H1 (cell line): ENCODE data around the gene NPTX1. TPM values are rescaled to one million over a fixed set of nuclear protein-coding genes. Genes with fewer than 3 reads are reported as not detected.

ENCODE experiments used
- BRCA1 ChIP-seq: IDR thresholded peaks from 2 replicates; pipeline ENCODE4 v1.6.1; 2012; ENCODE audit warnings: low read depth, low read length, improper control_type of control experiment
- EGR1 ChIP-seq: IDR thresholded peaks from 2 replicates; pipeline ENCODE4 v1.6.1; 2011; ENCODE audit warnings: low read depth, low read length, borderline replicate concordance
- NRF1 ChIP-seq: IDR thresholded peaks from 2 replicates; pipeline ENCODE4 v1.6.1; 2011; ENCODE audit warnings: mild to moderate bottlenecking, low read depth, low read length, improper control_type of control experiment
- POLR2A ChIP-seq, 2 experiments: IDR thresholded peaks; 1 replicate in 1 of 2; 2 replicates in 1 of 2; pipeline ENCODE4 v1.6.1; 2011; ENCODE audit warnings: low read depth in 2 of 2, low read length in 2 of 2, mild to moderate bottlenecking in 2 of 2; ENCODE audit errors: control extremely low read depth in 1 of 2
- RBBP5 ChIP-seq: IDR thresholded peaks from 2 replicates; pipeline ENCODE4 v1.7.1; 2012; ENCODE audit warnings: low read depth, mild to moderate bottlenecking, inconsistent platforms, low read length, moderate library complexity, borderline replicate concordance
- RFX5 ChIP-seq: IDR thresholded peaks from 2 replicates; pipeline ENCODE4 v1.6.1; 2011; ENCODE audit warnings: low read depth, low read length, improper control_type of control experiment, borderline replicate concordance
- SAP30 ChIP-seq: fragments of 300-600 bp; sonication (generic); IDR thresholded peaks from 2 replicates; pipeline ENCODE4 v1.7.1; 2012; ENCODE audit warnings: low read length, moderate library complexity, mild to moderate bottlenecking, inconsistent platforms; ENCODE audit not compliant: insufficient read depth, insufficient replicate concordance
- SP4 ChIP-seq: IDR thresholded peaks from 2 replicates; pipeline ENCODE4 v1.6.1; 2012; ENCODE audit warnings: low read length, inconsistent platforms
- TAF1 ChIP-seq: IDR thresholded peaks from 2 replicates; pipeline ENCODE4 v1.6.1; 2011; ENCODE audit warnings: mild to moderate bottlenecking, low read depth, low read length
- polyA plus RNA-seq, 7 experiments: library from polyadenylated mRNA; depleted of rRNA in 3 of 7; stranded (reverse) in 5 of 7; unstranded in 2 of 7; fragments of >200 nt in 5 of 7; fragments of 200-250 nt in 2 of 7; gene quantifications; 1 replicate in 5 of 7; 2 replicates in 1 of 7; 4 replicates in 1 of 7; pipeline versions ENCODE4 v1.2.1 to v1.2.3, GENCODE V29; 2011 to 2013; ENCODE audit warnings: missing spikeins in 2 of 7, mixed read lengths in 2 of 7
- total RNA-seq: library from RNA; stranded (reverse); fragmentation: NEBNext Ultra II Directional; extraction: Animal tissue kit (Norgen Biotek cat#: 25700); gene quantifications from 2 replicates; pipeline ENCODE4 v1.2.1, GENCODE V29; 2021
- TF ChIP-seq, protein P1 (sequence below): IDR thresholded peaks from 2 replicates; pipeline ENCODE4 v1.6.1; 2012; ENCODE audit warnings: low read length, inconsistent platforms

Gene NPTX1
- total and polyA plus RNA-seq, 2 of the 8 experiments (the other 6 are each of a cell fraction or from before 2014, with no cell fraction given), result 12.0 to 17.9 TPM

DNA sequence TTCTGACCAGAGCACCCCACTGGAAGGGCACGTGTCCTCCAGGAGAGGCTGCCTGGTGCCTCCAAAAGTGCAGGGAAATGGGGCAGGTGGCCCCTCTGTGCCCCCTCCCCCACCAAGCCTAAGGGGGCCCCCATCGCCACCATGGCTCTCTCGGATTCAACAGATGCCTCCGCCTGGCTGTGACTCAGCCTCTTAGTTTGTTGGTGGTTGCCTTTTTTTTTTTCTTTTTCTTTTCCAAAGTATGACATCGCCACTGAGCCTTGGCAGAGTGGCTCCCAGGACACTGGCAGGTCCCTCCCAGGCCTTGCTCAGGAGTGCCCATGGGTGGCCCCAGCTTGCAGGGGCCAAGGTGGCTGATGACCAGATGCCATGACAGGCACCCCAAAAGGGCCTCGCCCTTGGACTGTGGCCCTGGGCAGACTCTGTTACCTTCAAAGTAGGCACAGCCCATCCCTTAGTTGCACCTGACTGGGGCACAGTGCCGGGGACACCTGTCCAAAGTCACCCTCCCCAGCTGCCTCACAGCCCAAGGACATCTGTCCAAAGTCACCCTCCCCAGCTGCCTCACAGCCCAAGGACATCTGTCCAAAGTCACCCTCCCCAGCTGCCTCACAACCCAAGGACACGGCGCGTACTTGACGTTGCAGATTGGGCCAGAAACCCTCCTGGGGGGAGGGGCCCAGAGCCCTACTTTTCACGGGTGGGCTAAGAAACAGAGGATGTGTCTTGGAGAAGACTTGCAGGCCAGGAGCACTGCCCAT, 29.6 kb downstream of the NPTX1 start (continued):
- TF ChIP-seq SAP30 (no peak), BRCA1 (no peak), SP4 (no peak), TAF1 (no peak), NRF1 (no peak), RFX5 (no peak), RBBP5 (no peak), EGR1 (no peak), POLR2A (IDR thresholded peaks at IDR 0.05; ENCODE audit: control extremely low read depth in 1 of 2, low read depth in 2 of 2, low read length in 2 of 2) (no peak)
- TF ChIP-seq, protein P1, sequence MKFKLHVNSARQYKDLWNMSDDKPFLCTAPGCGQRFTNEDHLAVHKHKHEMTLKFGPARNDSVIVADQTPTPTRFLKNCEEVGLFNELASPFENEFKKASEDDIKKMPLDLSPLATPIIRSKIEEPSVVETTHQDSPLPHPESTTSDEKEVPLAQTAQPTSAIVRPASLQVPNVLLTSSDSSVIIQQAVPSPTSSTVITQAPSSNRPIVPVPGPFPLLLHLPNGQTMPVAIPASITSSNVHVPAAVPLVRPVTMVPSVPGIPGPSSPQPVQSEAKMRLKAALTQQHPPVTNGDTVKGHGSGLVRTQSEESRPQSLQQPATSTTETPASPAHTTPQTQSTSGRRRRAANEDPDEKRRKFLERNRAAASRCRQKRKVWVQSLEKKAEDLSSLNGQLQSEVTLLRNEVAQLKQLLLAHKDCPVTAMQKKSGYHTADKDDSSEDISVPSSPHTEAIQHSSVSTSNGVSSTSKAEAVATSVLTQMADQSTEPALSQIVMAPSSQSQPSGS, result no peak
